ENCODE results near the gene TNFAIP1.
A peak's percentile ranks its signal among the peaks of the same experiment; 100 is the strongest.

Gene TNFAIP1

DNA sequence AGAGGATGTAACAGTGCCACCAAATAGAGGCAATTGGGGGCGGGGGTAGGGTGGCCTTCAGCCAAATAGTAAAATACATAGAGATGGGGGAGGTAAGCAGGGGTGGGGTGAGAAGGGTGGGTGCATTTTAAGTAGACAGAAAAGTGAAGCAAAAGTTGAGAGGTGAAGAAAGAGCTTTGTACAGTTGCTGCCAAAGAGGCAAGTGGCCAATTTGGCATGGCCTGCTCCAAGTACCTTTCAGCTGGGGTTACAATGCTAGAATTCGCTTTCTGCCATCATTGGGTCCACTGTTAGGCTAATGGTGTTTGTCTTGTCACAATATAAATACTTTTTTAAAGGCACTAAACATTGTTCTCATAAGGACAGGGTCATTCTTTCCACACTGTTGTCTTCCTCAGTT lies 21.7 kb upstream of the TNFAIP1 start:
- TF ChIP-seq, protein P1, sequence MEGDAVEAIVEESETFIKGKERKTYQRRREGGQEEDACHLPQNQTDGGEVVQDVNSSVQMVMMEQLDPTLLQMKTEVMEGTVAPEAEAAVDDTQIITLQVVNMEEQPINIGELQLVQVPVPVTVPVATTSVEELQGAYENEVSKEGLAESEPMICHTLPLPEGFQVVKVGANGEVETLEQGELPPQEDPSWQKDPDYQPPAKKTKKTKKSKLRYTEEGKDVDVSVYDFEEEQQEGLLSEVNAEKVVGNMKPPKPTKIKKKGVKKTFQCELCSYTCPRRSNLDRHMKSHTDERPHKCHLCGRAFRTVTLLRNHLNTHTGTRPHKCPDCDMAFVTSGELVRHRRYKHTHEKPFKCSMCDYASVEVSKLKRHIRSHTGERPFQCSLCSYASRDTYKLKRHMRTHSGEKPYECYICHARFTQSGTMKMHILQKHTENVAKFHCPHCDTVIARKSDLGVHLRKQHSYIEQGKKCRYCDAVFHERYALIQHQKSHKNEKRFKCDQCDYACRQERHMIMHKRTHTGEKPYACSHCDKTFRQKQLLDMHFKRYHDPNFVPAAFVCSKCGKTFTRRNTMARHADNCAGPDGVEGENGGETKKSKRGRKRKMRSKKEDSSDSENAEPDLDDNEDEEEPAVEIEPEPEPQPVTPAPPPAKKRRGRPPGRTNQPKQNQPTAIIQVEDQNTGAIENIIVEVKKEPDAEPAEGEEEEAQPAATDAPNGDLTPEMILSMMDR (IDR thresholded peaks at IDR 0.05; ENCODE audit: low read depth, low read length): no peak
- no peak for TF ChIP-seq EZH2phosphoT487 (IDR thresholded peaks at IDR 0.05; ENCODE audit: low read depth)

DNA sequence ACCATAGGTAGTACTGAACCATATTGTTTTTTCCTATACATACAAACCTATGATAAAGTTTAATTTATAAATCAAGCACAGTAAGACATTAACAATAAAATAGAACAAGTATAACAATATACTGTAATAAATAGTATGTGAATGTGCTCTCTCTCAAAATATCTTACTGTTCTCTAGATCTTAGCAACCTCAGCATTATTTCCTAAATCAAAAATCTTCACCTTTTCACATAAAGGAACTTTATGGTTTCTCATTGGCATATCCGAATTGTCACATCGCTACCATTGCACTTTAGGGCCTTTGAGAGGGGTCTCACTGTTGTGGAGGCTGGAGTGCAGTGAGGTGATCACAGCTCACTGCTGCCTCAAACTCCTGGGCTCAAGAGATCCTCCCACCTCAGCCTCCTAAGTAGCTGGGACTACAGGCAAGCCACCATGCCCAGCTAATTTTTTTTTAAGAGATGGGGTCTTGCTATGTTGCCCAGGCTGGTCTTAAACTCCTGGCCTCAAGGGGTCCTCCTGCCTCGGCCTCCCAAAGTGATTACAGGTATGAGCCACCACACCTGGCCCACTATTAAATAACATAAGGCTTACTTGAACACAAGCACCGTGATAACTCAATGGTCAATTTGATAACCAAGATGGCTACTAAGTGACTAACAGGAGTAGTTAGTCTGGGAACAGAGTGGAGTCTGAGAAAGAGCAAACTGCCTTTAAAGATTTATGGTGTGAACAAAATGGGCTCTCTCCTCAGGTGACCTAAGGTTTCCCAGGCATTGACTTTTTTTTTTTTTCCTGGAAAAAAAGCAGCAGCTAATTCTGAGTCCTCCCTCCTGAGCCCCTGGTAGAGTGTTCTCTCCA lies 19.5 kb upstream of the TNFAIP1 start:
- no peaks in the 10 kb centered on the region for H3K9me3 ChIP-seq (ENCODE audit: insufficient read depth, low read length)
- no peaks in the 10 kb centered on the region for H3K27me3 ChIP-seq (ENCODE audit: low read depth, low read length)
- peaks cover 23% of the 10 kb centered on the region for H3K4me1 ChIP-seq (ENCODE audit: low read length)
- no peak overlapping the region for H2AFZ ChIP-seq (ENCODE audit: low read depth, low read length)
- no peak overlapping the region for H3K4me3 ChIP-seq (ENCODE audit: low read length)
- H3K79me2 ChIP-seq (ENCODE audit: low read length): peaks cover 42% of the 10 kb centered on the region
- H3K27ac ChIP-seq (ENCODE audit: low read length): no peak overlapping the region
- H3K9ac ChIP-seq (ENCODE audit: low read length): no peak overlapping the region
- H4K20me1 ChIP-seq (ENCODE audit: insufficient read depth, low read length): peaks cover 7% of the 10 kb centered on the region
- TF ChIP-seq, protein P1 (IDR thresholded peaks at IDR 0.05; ENCODE audit: low read depth, low read length): no peak
- no peak for TF ChIP-seq EZH2phosphoT487 (IDR thresholded peaks at IDR 0.05; ENCODE audit: low read depth)
- H3K36me3 ChIP-seq (replicated peaks; ENCODE audit: low read depth, low read length): peaks cover 12% of the 10 kb centered on the region
- no peak overlapping the region for H3K4me2 ChIP-seq (ENCODE audit: low read length)

More for the DNA sequence above, 21.7 kb upstream of the TNFAIP1 start:
- Histone ChIP-seq H2AFZ (ENCODE audit: low read depth, low read length) (no peak overlapping the region), H3K4me2 (ENCODE audit: low read length) (no peak overlapping the region), H4K20me1 (ENCODE audit: insufficient read depth, low read length) (no peaks in the 10 kb centered on the region), H3K4me1 (ENCODE audit: low read length) (peaks cover 18% of the 10 kb centered on the region), H3K27me3 (ENCODE audit: low read depth, low read length) (no peaks in the 10 kb centered on the region), H3K79me2 (ENCODE audit: low read length) (peaks cover 20% of the 10 kb centered on the region), H3K9me3 (ENCODE audit: insufficient read depth, low read length) (no peaks in the 10 kb centered on the region), H3K9ac (ENCODE audit: low read length) (no peak overlapping the region), H3K36me3 (replicated peaks; ENCODE audit: low read depth, low read length) (no peaks in the 10 kb centered on the region), H3K4me3 (ENCODE audit: low read length) (no peak overlapping the region), H3K27ac (ENCODE audit: low read length) (no peak overlapping the region)

DNA sequence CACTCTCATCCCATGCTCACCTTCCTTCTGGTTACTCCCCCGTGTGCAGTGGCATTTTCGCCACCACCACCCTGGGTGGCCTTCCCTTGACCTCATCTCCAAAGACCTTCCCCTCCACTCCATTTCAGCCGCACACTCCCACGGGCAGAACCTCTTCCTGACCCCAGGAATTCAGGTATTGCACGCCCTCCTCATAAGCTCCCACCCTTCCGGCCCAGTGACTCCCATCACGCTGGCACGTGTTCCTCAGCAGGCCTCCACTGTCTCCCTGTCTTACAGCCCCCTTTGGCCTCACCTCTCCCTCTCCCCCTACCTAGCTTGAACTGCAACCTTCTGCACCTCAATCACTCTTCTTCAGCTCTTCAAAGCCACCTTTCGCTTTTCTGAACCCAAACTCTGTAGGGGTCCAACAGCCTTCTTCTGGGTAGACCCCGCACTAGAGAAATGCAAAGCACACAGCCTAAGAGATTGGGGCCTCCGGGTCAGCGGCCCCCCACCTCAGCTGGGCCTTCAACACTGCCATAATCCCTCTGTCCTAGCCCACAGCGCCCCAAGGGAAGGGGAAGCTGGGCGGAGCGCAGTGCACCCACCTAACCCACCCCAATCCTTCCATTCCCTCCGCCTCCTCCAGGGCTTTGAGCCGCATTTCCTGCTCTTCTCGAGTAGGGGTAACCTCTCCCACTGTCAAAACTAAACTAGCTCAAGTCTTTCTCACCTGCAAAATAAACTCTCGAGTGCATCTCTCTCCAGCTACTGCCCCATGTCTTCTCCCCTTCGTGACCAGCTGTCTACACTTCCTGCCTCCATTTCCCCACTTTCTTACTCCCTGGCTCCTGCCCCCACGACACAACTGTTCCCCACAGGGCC lies 18.2 kb upstream of the TNFAIP1 start:
- TF ChIP-seq, protein P1 (IDR thresholded peaks at IDR 0.05; ENCODE audit: low read depth, low read length): no peak
- TF ChIP-seq EZH2phosphoT487 (IDR thresholded peaks at IDR 0.05; ENCODE audit: low read depth): no peak
- H3K9ac ChIP-seq (ENCODE audit: low read length): peak overlapping the region; percentile 97
- H3K27ac ChIP-seq (ENCODE audit: low read length): peak overlapping the region; percentile 71; the same call in 1 of the 2 replicates
- peak overlapping the region; percentile 94 for H3K4me2 ChIP-seq (ENCODE audit: low read length)
- H4K20me1 ChIP-seq (ENCODE audit: insufficient read depth, low read length): peaks cover 13% of the 10 kb centered on the region
- H3K9me3 ChIP-seq (ENCODE audit: insufficient read depth, low read length): no peaks in the 10 kb centered on the region
- peaks cover 28% of the 10 kb centered on the region for H3K4me1 ChIP-seq (ENCODE audit: low read length)
- peaks cover 54% of the 10 kb centered on the region for H3K79me2 ChIP-seq (ENCODE audit: low read length)
- peak overlapping the region; percentile 84 for H3K4me3 ChIP-seq (ENCODE audit: low read length)
- H2AFZ ChIP-seq (ENCODE audit: low read depth, low read length): 0 out of 2 replicates have a peak overlapping the region, but pooled peaks have one; percentile 61
- H3K36me3 ChIP-seq (replicated peaks; ENCODE audit: low read depth, low read length): peaks cover 17% of the 10 kb centered on the region
- H3K27me3 ChIP-seq (ENCODE audit: low read depth, low read length): no peaks in the 10 kb centered on the region

Data from OCI-LY3 (cell line).